ENCODE measurements around the gene KSR1.

Gene KSR1

GRCh38 chr17:27552276-27552732 lies 96.1 kb downstream of the KSR1 start:
- no peak for DNase-seq (ENCODE audit: low read depth)

GRCh38 chr17:27553019-27553511 lies 96.8 kb downstream of the KSR1 start:
- no peak for DNase-seq (ENCODE audit: low read depth)

- no peak for DNase-seq (ENCODE audit: low read depth)
Measured at GRCh38 chr17:27554152-27554551, 97.9 kb downstream of the KSR1 start.

- DNase-seq (ENCODE audit: low read depth): no peak
Measured at GRCh38 chr17:27554911-27555310, 98.7 kb downstream of the KSR1 start.

GRCh38 chr17:27555339-27555738 lies 99.1 kb downstream of the KSR1 start:
- DNase-seq (ENCODE audit: low read depth): no peak

- no peak for DNase-seq (ENCODE audit: low read depth)
Measured at GRCh38 chr17:27558341-27558740, 102.1 kb downstream of the KSR1 start.

GRCh38 chr17:27558842-27559505 lies 102.7 kb downstream of the KSR1 start:
- DNase-seq (ENCODE audit: low read depth): no peak

- DNase-seq (ENCODE audit: low read depth): no peak
Measured at GRCh38 chr17:27559506-27560481, 103.5 kb downstream of the KSR1 start.

- DNase-seq (ENCODE audit: low read depth): no peak
Measured at GRCh38 chr17:27560668-27561067, 104.4 kb downstream of the KSR1 start.

- DNase-seq (ENCODE audit: low read depth): no peak
Measured at GRCh38 chr17:27562777-27563455, 106.7 kb downstream of the KSR1 start.

GRCh38 chr17:27563532-27563931 lies 107.3 kb downstream of the KSR1 start:
- no peak for DNase-seq (ENCODE audit: low read depth)

GRCh38 chr17:27564463-27564862 lies 108.2 kb downstream of the KSR1 start:
- DNase-seq (ENCODE audit: low read depth): no peak

- DNase-seq (ENCODE audit: low read depth): no peak
Measured at GRCh38 chr17:27565874-27566670, 109.8 kb downstream of the KSR1 start.

GRCh38 chr17:27566671-27567562 lies 110.7 kb downstream of the KSR1 start:
- DNase-seq (ENCODE audit: low read depth): no peak

GRCh38 chr17:27567563-27567859 lies 111.3 kb downstream of the KSR1 start:
- DNase-seq (ENCODE audit: low read depth): no peak

- no peak for DNase-seq (ENCODE audit: low read depth)
Measured at GRCh38 chr17:27568216-27568615, 112.0 kb downstream of the KSR1 start.

- DNase-seq (ENCODE audit: low read depth): no peak
Measured at GRCh38 chr17:27568811-27569210, 112.6 kb downstream of the KSR1 start.

GRCh38 chr17:27569257-27569722 lies 113.0 kb downstream of the KSR1 start:
- no peak for DNase-seq (ENCODE audit: low read depth)

- no peak for DNase-seq (ENCODE audit: low read depth)
Measured at GRCh38 chr17:27569884-27570577, 113.8 kb downstream of the KSR1 start.

GRCh38 chr17:27570578-27570914 lies 114.3 kb downstream of the KSR1 start:
- no peak for DNase-seq (ENCODE audit: low read depth)

All from activated T-cell treated with anti-CD3 and anti-CD28 coated beads for 1 hour (primary cell).